GM19328 (cell line): Measurements from ENCODE around the gene TK2.
"Not testable (repeated sequence)": the region's sequence is repeated elsewhere in the genome, so short reads cannot be mapped to it uniquely, and the experiment has no call there.

ENCODE experiments used
- ATAC-seq: cut with Tn5 transposase; IDR thresholded peaks from one replicate; pipeline ENCODE4 v1.9.1; 2021; ENCODE audit warnings: mild to moderate bottlenecking, moderate library complexity; ENCODE audit not compliant: unreplicated experiment

The TK2 gene

GRCh38 chr16:66470556-66470955 lies 79.4 kb downstream of the TK2 start:
- ATAC-seq: no peak

DNA sequence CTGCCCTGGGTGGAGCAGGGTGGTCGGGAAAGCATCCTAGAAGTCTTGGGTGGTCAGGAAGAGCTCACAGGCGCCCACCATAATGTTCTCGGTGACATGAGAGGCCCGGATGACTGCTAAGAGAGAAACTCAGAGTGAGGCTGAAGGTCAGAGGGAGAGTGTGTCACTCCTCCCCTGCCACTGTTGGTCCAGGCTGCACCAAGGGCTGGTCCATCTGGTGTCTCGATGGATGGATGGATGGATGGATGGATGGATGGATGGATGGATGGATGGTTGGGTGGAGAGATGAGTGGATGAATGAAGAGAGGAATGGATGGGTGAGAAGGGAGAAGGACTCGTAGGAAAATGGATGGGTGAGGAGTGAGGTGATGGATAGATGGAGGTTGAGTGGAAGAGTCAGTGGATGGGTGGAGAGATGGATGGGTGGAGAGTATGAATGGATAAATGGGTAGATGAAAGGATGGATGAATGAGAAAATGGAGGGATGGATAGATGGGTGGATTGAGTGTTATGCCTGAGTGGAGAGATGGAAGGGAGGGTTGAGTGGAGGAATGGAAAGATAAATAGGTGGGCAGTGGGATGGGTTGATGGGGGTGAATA lies 79.9 kb downstream of the TK2 start:
- ATAC-seq: no peak

GRCh38 chr16:66469291-66469946 lies 80.5 kb downstream of the TK2 start:
- no peak for ATAC-seq

GRCh38 chr16:66468321-66468965 lies 81.5 kb downstream of the TK2 start:
- ATAC-seq: no peak

DNA sequence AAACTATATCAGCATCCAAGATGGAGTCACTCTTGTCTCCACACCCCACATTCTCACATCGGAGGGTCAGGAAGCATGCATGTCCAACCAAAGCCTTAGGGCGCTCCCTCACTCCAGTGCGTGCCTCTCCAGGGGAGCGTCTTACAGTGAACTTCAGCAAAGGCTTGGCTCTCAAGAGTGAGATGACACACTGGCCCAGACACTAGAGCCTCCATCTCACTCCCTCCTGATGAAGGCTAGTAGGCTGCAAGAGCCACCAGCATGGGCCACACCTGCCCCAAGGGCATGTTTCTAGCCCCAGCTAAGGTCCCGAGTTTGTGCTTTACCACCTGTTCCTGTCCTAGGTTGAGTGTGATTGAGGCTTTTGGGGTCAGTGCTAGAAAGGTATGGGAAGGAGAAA lies 82.3 kb downstream of the TK2 start:
- no peak for ATAC-seq

DNA sequence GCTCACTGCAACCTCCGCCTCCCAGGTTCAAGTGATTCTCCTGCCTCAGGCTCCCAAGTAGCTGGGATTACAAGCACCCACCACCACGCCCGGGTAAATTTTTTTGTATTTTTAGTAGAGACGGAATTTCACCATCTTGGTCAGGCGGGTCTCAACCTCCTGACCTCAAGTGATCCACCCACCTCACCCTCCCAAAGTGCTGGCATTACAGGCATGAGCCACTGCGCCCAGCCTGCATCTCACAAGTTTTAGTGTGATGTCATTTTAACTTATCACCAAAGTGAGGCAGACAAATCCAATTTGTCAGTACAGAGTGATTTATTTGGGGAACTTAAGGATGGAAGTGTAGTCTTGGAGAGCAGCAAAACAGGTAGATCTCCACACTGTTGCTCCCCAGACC lies 83.3 kb downstream of the TK2 start:
- ATAC-seq: not testable (repeated sequence)

GRCh38 chr16:66465946-66466345 lies 84.0 kb downstream of the TK2 start:
- not testable (repeated sequence) for ATAC-seq

- no peak for ATAC-seq
These were observed 87.0 kb downstream of the TK2 start for GRCh38 chr16:66462912-66463311.

DNA sequence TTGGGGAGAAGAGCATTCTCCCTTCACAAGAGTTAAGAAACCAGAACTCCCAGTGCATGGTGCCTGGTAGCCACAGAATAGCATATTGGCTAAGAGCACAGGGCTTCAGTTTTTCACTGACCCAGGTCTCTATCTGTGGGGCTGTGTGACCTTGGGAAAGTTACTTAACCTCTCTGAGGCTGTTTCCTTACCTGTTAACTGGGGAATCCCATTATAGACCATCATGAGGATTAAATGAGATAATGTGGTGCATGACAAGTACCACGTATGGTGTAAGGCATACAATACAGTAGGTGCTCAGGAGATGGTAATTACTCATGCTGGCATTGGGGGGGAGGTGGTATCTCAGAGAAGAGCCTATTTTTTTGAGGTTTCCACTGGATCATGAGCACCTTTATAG lies 89.2 kb downstream of the TK2 start:
- ATAC-seq: no peak

- ATAC-seq: no peak
These were observed 90.0 kb downstream of the TK2 start for GRCh38 chr16:66459878-66460277.

DNA sequence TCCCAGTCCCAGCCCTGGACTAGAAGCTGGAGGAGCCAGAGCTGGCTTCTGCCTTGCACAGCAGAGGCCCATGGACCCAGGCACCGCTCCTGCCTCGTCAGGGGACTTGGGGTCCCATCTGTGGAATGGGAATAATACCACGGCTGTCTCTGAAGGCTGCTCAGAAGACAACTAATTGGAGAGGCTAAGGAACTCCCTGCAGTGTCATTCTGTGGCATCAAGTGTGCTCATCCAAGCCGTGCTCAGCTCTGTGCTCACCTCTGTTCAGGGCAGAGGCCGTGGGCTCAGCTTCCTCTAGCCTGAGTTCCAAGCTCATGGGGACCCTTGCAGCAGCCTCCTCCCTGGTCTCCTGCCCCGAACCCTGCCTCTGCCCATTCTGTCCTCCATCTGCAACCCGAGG lies 91.1 kb downstream of the TK2 start:
- no peak for ATAC-seq

DNA sequence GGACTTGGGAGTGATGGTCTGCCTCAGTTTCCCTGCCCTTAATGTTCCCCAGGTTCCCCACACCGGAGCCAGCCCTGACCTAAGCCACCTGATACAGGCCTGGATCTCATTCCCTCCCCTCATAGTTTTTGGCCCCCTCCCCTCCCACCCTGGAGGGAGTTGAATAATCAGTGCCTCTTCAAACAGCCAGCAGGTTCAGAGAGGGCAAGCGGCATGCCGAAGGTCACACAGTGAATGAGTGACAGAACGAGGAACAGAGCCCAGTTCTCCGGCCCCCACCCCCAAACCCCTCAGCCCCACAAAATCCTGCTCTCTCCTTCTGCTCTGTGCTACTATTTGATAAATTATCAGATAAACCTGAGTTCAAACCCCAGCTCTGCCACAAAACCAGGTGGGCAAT lies 91.6 kb downstream of the TK2 start:
- no peak for ATAC-seq
